Mesenchymal stem cell (in vitro differentiated cells and primary cell): Measurements from ENCODE around the gene PADI4.

ENCODE experiments used
- DNase-seq: peaks from one replicate; pipeline ENCODE4 v3.0.0-alpha.2; 2013
- H2AFZ ChIP-seq: one replicate; pipeline ENCODE4 v1.6.1; 2013; ENCODE audit warnings: low read depth, mild to moderate bottlenecking, control low read depth, inconsistent platforms, low read length, moderate library complexity
- H2AK5ac ChIP-seq: 2 replicates; pipeline ENCODE4 v1.6.1; 2013; ENCODE audit warnings: low read length, moderate library complexity, mild to moderate bottlenecking, inconsistent platforms; ENCODE audit not compliant: severe bottlenecking
- H2BK120ac ChIP-seq: one replicate; pipeline ENCODE4 v1.6.1; 2013; ENCODE audit warnings: low read depth, mild to moderate bottlenecking, inconsistent platforms, low read length, moderate library complexity
- H2BK12ac ChIP-seq, 2 experiments: one replicate each; pipeline ENCODE4 v1.6.1; 2013; ENCODE audit warnings: inconsistent platforms in 2 of 2, low read length in 2 of 2, mild to moderate bottlenecking in 2 of 2, moderate library complexity in 2 of 2, control low read depth in 1 of 2
- H2BK15ac ChIP-seq: one replicate; pipeline ENCODE4 v1.6.1; 2013; ENCODE audit warnings: mild to moderate bottlenecking, low read depth, inconsistent platforms; ENCODE audit not compliant: poor library complexity, severe bottlenecking
- H2BK5ac ChIP-seq: 2 replicates; pipeline ENCODE4 v1.6.1; 2013; ENCODE audit warnings: low read depth, mild to moderate bottlenecking, low read length, control low read depth, inconsistent platforms; ENCODE audit not compliant: poor library complexity, severe bottlenecking
- H3K14ac ChIP-seq, 2 experiments: one replicate each; pipeline ENCODE4 v1.6.1; 2013; ENCODE audit warnings: inconsistent platforms in 2 of 2, low read length in 2 of 2, control low read depth in 1 of 2, mild to moderate bottlenecking in 1 of 2, moderate library complexity in 1 of 2
- H3K18ac ChIP-seq, 2 experiments: one replicate each; pipeline ENCODE4 v1.6.1; 2013; ENCODE audit warnings: inconsistent platforms in 2 of 2, low read length in 2 of 2, control low read depth in 1 of 2, low read depth in 1 of 2, mild to moderate bottlenecking in 1 of 2
- H3K23ac ChIP-seq, 2 experiments: one replicate each; pipeline ENCODE4 v1.6.1; 2013; ENCODE audit warnings: inconsistent platforms in 2 of 2, low read length in 2 of 2, mild to moderate bottlenecking in 2 of 2, moderate library complexity in 2 of 2, control low read depth in 1 of 2
- H3K27ac ChIP-seq: 2 replicates; pipeline ENCODE4 v1.5.1; 2013; ENCODE audit warnings: mild to moderate bottlenecking, moderate library complexity, low read length, control low read depth, inconsistent platforms; ENCODE audit not compliant: poor library complexity, severe bottlenecking
- H3K27me3 ChIP-seq, 2 experiments: 2 replicates each; pipeline versions ENCODE4 v1.6.1 to v1.7.0; 2013; ENCODE audit warnings: low read length in 2 of 2, mild to moderate bottlenecking in 2 of 2, moderate library complexity in 2 of 2, control low read depth in 1 of 2, inconsistent platforms in 1 of 2; ENCODE audit not compliant: control insufficient read depth in 1 of 2, insufficient read depth in 1 of 2
- H3K36me3 ChIP-seq, 2 experiments: 2 replicates each; pipeline versions ENCODE4 v1.6.1 to v1.7.0; 2013; ENCODE audit warnings: low read length in 2 of 2, control low read depth in 1 of 2, inconsistent platforms in 1 of 2, low read depth in 1 of 2, mild to moderate bottlenecking in 1 of 2; ENCODE audit not compliant: insufficient read depth in 2 of 2, control insufficient read depth in 1 of 2
- H3K4ac ChIP-seq, 2 experiments: one replicate each; pipeline ENCODE4 v1.6.1; 2013; ENCODE audit warnings: inconsistent platforms in 2 of 2, low read length in 2 of 2, mild to moderate bottlenecking in 2 of 2, moderate library complexity in 2 of 2, control low read depth in 1 of 2, low read depth in 1 of 2
- H3K4me1 ChIP-seq: 2 replicates; pipeline ENCODE4 v1.6.1; 2013; ENCODE audit warnings: low read depth, low read length, control low read depth; ENCODE audit not compliant: control insufficient read depth, insufficient read depth
- H3K4me2 ChIP-seq: 2 replicates; pipeline ENCODE4 v1.6.1; 2013; ENCODE audit warnings: low read length, mild to moderate bottlenecking, inconsistent platforms; ENCODE audit not compliant: poor library complexity, severe bottlenecking
- H3K4me3 ChIP-seq, 2 experiments: 2 replicates each; pipeline versions ENCODE4 v1.5.1 to v1.7.0; 2013; ENCODE audit warnings: low read length in 2 of 2, mild to moderate bottlenecking in 2 of 2, control low read depth in 1 of 2, low read depth in 1 of 2; ENCODE audit not compliant: insufficient read depth in 1 of 2
- H3K79me1 ChIP-seq: replicated peaks from 2 replicates; pipeline ENCODE4 v1.6.1; 2013; ENCODE audit warnings: mild to moderate bottlenecking, control low read depth, low read length, inconsistent platforms; ENCODE audit not compliant: poor library complexity, severe bottlenecking
- H3K9ac ChIP-seq: 2 replicates; pipeline ENCODE4 v1.7.0; 2013; ENCODE audit warnings: mild to moderate bottlenecking, low read length, moderate library complexity
- H3K9me3 ChIP-seq: 2 replicates; pipeline ENCODE4 v1.7.0; 2013; ENCODE audit warnings: mild to moderate bottlenecking, low read length; ENCODE audit not compliant: control insufficient read depth
- H4K8ac ChIP-seq: one replicate; pipeline ENCODE4 v1.6.1; 2013; ENCODE audit warnings: inconsistent platforms, mild to moderate bottlenecking, low read length, moderate library complexity
- H4K91ac ChIP-seq: one replicate; pipeline ENCODE4 v1.6.1; 2013; ENCODE audit warnings: mild to moderate bottlenecking, low read length, inconsistent platforms
- WGBS: methylation state at CpG from one replicate; pipeline ENCODE4 v1.1.7; 2013; ENCODE audit warnings: mixed read lengths; 5-methylcytosine and 5-hydroxymethylcytosine counted together

Gene PADI4

DNA sequence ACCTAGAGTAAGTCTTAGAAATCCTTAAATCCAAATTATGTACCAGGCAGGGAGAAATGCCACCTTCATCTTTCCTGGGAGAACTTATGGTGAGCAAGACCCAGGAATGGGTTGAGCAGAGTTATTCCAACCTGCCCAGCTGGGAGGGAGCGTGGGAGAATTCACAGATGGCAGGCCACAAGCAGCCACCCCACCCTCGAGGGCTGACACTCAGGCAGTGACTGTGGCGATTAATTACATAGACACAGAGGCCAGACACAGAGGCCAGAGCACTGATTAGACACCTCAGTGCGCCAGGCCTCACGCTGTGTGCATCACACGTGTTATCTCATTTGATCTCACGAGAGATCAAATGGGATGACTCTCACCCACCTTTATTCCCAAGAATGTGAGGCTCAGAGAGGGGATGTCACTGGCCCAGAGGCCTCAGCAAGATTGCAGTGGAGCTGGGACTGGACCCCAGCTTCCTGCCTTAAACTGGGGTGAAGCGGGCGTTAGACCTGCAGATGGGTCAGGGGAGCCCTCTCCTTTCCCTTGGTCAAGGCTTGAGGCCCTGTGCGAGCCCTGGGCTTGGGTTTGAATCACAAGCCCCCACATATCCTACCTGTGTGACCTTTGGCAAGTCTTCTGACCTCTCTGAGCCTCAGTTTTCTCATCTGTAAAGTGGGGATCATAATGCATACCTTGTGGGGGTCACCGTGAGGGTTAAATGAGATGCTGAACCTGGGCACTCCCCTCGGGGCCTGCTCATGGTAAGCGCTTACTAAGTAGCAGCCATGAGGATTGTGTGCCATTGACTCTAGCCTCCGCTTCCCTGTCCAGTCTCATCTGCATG lies 28.8 kb upstream of the PADI4 start:
- no peaks in the 10 kb centered on the region for H3K36me3 ChIP-seq
- H2AFZ ChIP-seq: no peak overlapping the region
- no peak overlapping the region for H3K18ac ChIP-seq
- H3K4me2 ChIP-seq: no peak overlapping the region
- H2BK12ac ChIP-seq: no peak overlapping the region
- no peaks in the 10 kb centered on the region for H3K9me3 ChIP-seq
- no peak overlapping the region for H3K4ac ChIP-seq
- no peak overlapping the region for H2BK120ac ChIP-seq
- H3K27ac ChIP-seq: no peak overlapping the region
- no peak overlapping the region for H3K4me3 ChIP-seq
- H2AK5ac ChIP-seq: no peak overlapping the region
- H4K91ac ChIP-seq: no peak overlapping the region
- H4K8ac ChIP-seq: no peak overlapping the region
- no peak for DNase-seq
- no peak overlapping the region for H2BK5ac ChIP-seq
- 82% methylated on average over 13 of the region's 14 CpGs for WGBS
- no peaks in the 10 kb centered on the region for H3K79me1 ChIP-seq
- H3K14ac ChIP-seq: no peak overlapping the region
- peaks cover 6% of the 10 kb centered on the region for H3K4me1 ChIP-seq
- no peak overlapping the region for H3K9ac ChIP-seq
- H2BK15ac ChIP-seq: no peak overlapping the region
- H3K27me3 ChIP-seq: peaks cover under 1 to 80% of the 10 kb centered on the region in 2 experiments
- H3K23ac ChIP-seq: no peak overlapping the region

DNA sequence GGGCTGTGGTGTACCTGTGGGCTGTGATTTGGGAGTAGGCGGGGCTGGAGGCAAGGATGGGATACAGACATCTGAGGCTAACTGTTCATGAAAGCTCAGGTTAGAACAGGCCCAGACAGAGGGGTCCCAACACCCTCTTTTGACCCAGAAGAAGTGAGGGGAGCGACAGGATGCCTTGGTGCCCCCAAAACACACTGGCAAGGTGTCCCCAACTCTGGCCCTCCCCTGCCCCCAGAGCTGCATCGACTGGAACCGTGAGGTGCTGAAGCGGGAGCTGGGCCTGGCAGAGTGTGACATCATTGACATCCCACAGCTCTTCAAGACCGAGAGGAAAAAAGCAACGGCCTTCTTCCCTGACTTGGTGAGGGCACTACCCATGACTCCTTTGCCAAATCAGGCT lies 27.6 kb upstream of the PADI4 start:
- H3K27ac ChIP-seq: no peak overlapping the region
- H3K9ac ChIP-seq: no peak overlapping the region
- H2AK5ac ChIP-seq: no peak overlapping the region
- H4K8ac ChIP-seq: no peak overlapping the region
- H2BK15ac ChIP-seq: no peak overlapping the region
- no peaks in the 10 kb centered on the region for H3K9me3 ChIP-seq
- H2AFZ ChIP-seq: no peak overlapping the region
- H3K27me3 ChIP-seq: peaks cover 7 to 90% of the 10 kb centered on the region in 2 experiments
- H3K36me3 ChIP-seq: no peaks in the 10 kb centered on the region
- no peak overlapping the region for H3K18ac ChIP-seq
- H2BK120ac ChIP-seq: no peak overlapping the region
- H4K91ac ChIP-seq: no peak overlapping the region
- H3K4ac ChIP-seq: no peak overlapping the region
- H3K4me3 ChIP-seq: no peak overlapping the region
- whole genome bisulfite sequencing: 85% methylated on average over 7 of the region's 7 CpGs
- no peak overlapping the region for H3K14ac ChIP-seq
- no peaks in the 10 kb centered on the region for H3K79me1 ChIP-seq
- peaks cover 6% of the 10 kb centered on the region for H3K4me1 ChIP-seq
- no peak overlapping the region for H3K4me2 ChIP-seq
- no peak overlapping the region for H3K23ac ChIP-seq
- DNase-seq: no peak
- H2BK5ac ChIP-seq: no peak overlapping the region
- H2BK12ac ChIP-seq: no peak overlapping the region

DNA sequence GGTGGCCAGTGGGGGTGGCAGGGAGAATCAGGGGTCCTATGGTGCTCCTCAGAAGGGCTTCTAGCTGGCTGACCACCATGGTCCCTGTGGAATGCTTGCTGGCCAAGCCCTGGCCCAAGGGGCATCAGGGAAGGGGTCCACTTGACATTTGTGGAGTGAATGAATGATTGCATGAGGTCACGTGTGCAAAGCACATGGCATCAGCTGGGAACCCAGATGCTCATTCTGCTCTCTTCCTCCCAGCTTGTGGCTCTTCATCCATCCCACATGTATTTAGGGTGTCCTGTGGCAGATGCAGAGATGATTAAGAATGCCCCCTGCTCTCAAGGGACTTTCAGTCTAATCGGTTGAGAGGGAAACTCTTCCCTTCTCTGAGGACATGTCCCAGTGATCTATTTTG lies 27.1 kb upstream of the PADI4 start:
- Histone ChIP-seq H3K4me2 (no peak overlapping the region), H3K27me3 (peaks cover 7 to 88% of the 10 kb centered on the region in 2 experiments), H3K36me3 (no peaks in the 10 kb centered on the region), H3K14ac (no peak overlapping the region), H4K8ac (no peak overlapping the region), H3K23ac (no peak overlapping the region), H2AK5ac (no peak overlapping the region), H3K4me1 (peaks cover 6% of the 10 kb centered on the region), H3K27ac (no peak overlapping the region), H2BK5ac (no peak overlapping the region), H3K18ac (no peak overlapping the region), H3K79me1 (no peaks in the 10 kb centered on the region), H2BK15ac (no peak overlapping the region), H3K4ac (no peak overlapping the region), H2AFZ (no peak overlapping the region), H3K9me3 (no peaks in the 10 kb centered on the region), H2BK120ac (no peak overlapping the region), H4K91ac (no peak overlapping the region), H2BK12ac (no peak overlapping the region), H3K9ac (no peak overlapping the region), H3K4me3 (no peak overlapping the region)
- DNase-seq: no peak
- 90% methylated on average over 2 of the region's 2 CpGs for WGBS

DNA sequence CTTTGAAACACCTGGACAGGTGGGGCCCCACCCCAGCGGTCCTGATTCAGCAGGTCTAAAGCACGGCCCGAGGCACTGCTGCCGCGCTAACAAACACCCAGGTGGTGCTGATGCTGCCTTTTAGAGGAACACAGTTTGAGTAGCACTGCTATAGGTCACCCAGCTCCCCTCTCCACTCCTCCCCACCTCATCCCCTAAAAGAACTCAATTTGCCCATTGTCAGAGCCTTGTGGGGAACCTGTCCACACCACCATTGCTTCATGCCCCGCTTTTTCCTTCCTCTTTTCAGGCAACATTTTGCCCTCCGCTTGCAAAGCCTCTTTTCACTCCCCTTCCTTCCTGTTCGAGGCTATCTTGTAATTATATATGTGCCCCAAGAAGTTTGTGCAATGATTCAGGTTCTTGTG lies 26.2 kb upstream of the PADI4 start:
- no peak for DNase-seq
- peaks cover 7 to 90% of the 10 kb centered on the region in 2 experiments for H3K27me3 ChIP-seq
- H2AFZ ChIP-seq: no peak overlapping the region
- no peak overlapping the region for H2BK5ac ChIP-seq
- H2BK120ac ChIP-seq: no peak overlapping the region
- 65% methylated on average over 6 of the region's 8 CpGs for WGBS
- no peaks in the 10 kb centered on the region for H3K79me1 ChIP-seq
- no peak overlapping the region for H3K9ac ChIP-seq
- H2BK12ac ChIP-seq: no peak overlapping the region
- H3K36me3 ChIP-seq: no peaks in the 10 kb centered on the region
- no peak overlapping the region for H3K4me3 ChIP-seq
- no peak overlapping the region for H3K4ac ChIP-seq
- H3K27ac ChIP-seq: no peak overlapping the region
- H3K23ac ChIP-seq: no peak overlapping the region
- no peak overlapping the region for H4K91ac ChIP-seq
- no peak overlapping the region for H3K14ac ChIP-seq
- no peak overlapping the region for H3K18ac ChIP-seq
- peaks cover 5% of the 10 kb centered on the region for H3K4me1 ChIP-seq
- no peak overlapping the region for H2AK5ac ChIP-seq
- no peak overlapping the region for H2BK15ac ChIP-seq
- H3K9me3 ChIP-seq: no peaks in the 10 kb centered on the region
- no peak overlapping the region for H4K8ac ChIP-seq
- no peak overlapping the region for H3K4me2 ChIP-seq
